Liver (tissue), 9 donors: ENCODE data around the gene AOAH. TPM values are rescaled to one million over a fixed set of nuclear protein-coding genes. Genes with fewer than 3 reads are reported as not detected.

Experiments used
- DNase-seq: peaks from one replicate; pipeline ENCODE4 v3.0.0-alpha.2; 2017; ENCODE audit warnings: low spot score
- H3K27ac ChIP-seq, 2 donors: one replicate each; pipeline ENCODE4 v1.7.0; 2013; ENCODE audit warnings: inconsistent platforms in 2 of 2, low read length in 2 of 2, control low read depth in 1 of 2, low read depth in 1 of 2, mild to moderate bottlenecking in 1 of 2
- H3K27me3 ChIP-seq, 4 donors: one replicate each; pipeline versions ENCODE4 v1.6.1 to v1.7.0; 2013; ENCODE audit warnings: low read length in 3 of 4, inconsistent platforms in 1 of 4, mild to moderate bottlenecking in 1 of 4, moderate library complexity in 1 of 4; ENCODE audit not compliant: control insufficient read depth in 4 of 4, insufficient read depth in 4 of 4
- H3K36me3 ChIP-seq, 4 donors: one replicate each; pipeline versions ENCODE4 v1.6.1 to v1.7.0; 2013; ENCODE audit warnings: low read length in 3 of 4, mild to moderate bottlenecking in 3 of 4, low read depth in 1 of 4, moderate library complexity in 1 of 4; ENCODE audit not compliant: control insufficient read depth in 4 of 4, insufficient read depth in 3 of 4
- H3K4me1 ChIP-seq, 4 donors: one replicate each; pipeline versions ENCODE4 v1.6.1 to v1.7.0; 2013; ENCODE audit warnings: low read length in 3 of 4, mild to moderate bottlenecking in 3 of 4, moderate library complexity in 1 of 4; ENCODE audit not compliant: control insufficient read depth in 4 of 4, insufficient read depth in 4 of 4
- H3K4me3 ChIP-seq, 3 donors: one replicate each; pipeline versions ENCODE4 v1.6.1 to v1.7.0; 2013; ENCODE audit warnings: low read length in 3 of 3, control low read depth in 1 of 3, low read depth in 1 of 3, mild to moderate bottlenecking in 1 of 3
- H3K9ac ChIP-seq, 2 donors: one replicate each; pipeline ENCODE4 v1.7.0; 2013; ENCODE audit warnings: low read length in 2 of 2, mild to moderate bottlenecking in 2 of 2, moderate library complexity in 2 of 2, control low read depth in 1 of 2, low read depth in 1 of 2
- H3K9me3 ChIP-seq, 4 donors: one replicate each; pipeline versions ENCODE4 v1.6.1 to v1.7.0; 2013; ENCODE audit warnings: low read length in 3 of 4; ENCODE audit not compliant: control insufficient read depth in 4 of 4
- ATF3 ChIP-seq: IDR thresholded peaks from 2 replicates; pipeline ENCODE4 v1.6.1; 2016; ENCODE audit warnings: antibody characterized with exemption
- EGR1 ChIP-seq, 2 donors: IDR thresholded peaks; 2 replicates each; pipeline ENCODE4 v1.6.1; 2016 to 2018; ENCODE audit warnings: antibody characterized with exemption in 2 of 2, low read depth in 2 of 2
- FOXA1 ChIP-seq: IDR thresholded peaks from 2 replicates; pipeline ENCODE4 v1.6.1; 2016; ENCODE audit warnings: antibody characterized with exemption
- FOXA2 ChIP-seq: IDR thresholded peaks from 2 replicates; pipeline ENCODE4 v1.6.1; 2016; ENCODE audit warnings: antibody characterized with exemption
- GABPA ChIP-seq, 2 donors: IDR thresholded peaks in 1 of 2; conservative IDR thresholded peaks in 1 of 2; 2 replicates each; pipeline ENCODE4 v1.6.1; 2016; ENCODE audit warnings: antibody characterized with exemption in 2 of 2, mild to moderate bottlenecking in 1 of 2, moderate library complexity in 1 of 2
- HNF4A ChIP-seq, 2 donors: conservative IDR thresholded peaks; 2 replicates each; pipeline ENCODE4 v1.6.1; 2016; ENCODE audit warnings: antibody characterized with exemption in 2 of 2, mild to moderate bottlenecking in 2 of 2
- HNF4G ChIP-seq: IDR thresholded peaks from 2 replicates; pipeline ENCODE4 v1.6.1; 2016; ENCODE audit warnings: antibody characterized with exemption
- JUND ChIP-seq, 2 donors: IDR thresholded peaks; 2 replicates each; pipeline ENCODE4 v1.6.1; 2016; ENCODE audit warnings: antibody characterized with exemption in 2 of 2
- MAX ChIP-seq: IDR thresholded peaks from 2 replicates; pipeline ENCODE4 v1.6.1; 2016; ENCODE audit warnings: antibody characterized with exemption
- NR2F2 ChIP-seq: IDR thresholded peaks from 2 replicates; pipeline ENCODE4 v1.6.1; 2016; ENCODE audit warnings: antibody characterized with exemption
- RAD21 ChIP-seq, 2 donors: IDR thresholded peaks; 2 replicates each; pipeline ENCODE4 v1.6.1; 2016; ENCODE audit warnings: antibody characterized with exemption in 2 of 2, mild to moderate bottlenecking in 2 of 2
- RXRA ChIP-seq, 2 donors: IDR thresholded peaks; 2 replicates each; pipeline ENCODE4 v1.6.1; 2017 to 2018; ENCODE audit warnings: antibody characterized with exemption in 2 of 2, mild to moderate bottlenecking in 1 of 2
- SP1 ChIP-seq: IDR thresholded peaks from 2 replicates; pipeline ENCODE4 v1.6.1; 2018; ENCODE audit warnings: antibody characterized with exemption, mild to moderate bottlenecking
- TAF1 ChIP-seq: conservative IDR thresholded peaks from 2 replicates; pipeline ENCODE4 v1.6.1; 2016; ENCODE audit warnings: antibody characterized with exemption, mild to moderate bottlenecking
- YY1 ChIP-seq: IDR thresholded peaks from 2 replicates; pipeline ENCODE4 v1.6.1; 2016; ENCODE audit warnings: antibody characterized with exemption, mild to moderate bottlenecking
- ZBTB33 ChIP-seq: IDR thresholded peaks from 2 replicates; pipeline ENCODE4 v1.6.1; 2016; ENCODE audit warnings: antibody characterized with exemption
- WGBS: extraction: QIAGEN DNeasy Blood & Tissue Kit; methylation state at CpG from one replicate; pipeline ENCODE4 v1.1.7; 2013; 5-methylcytosine and 5-hydroxymethylcytosine counted together
- polyA plus RNA-seq, 2 donors: library from polyadenylated mRNA; stranded (reverse) in 1 of 2; unstranded in 1 of 2; fragments of 200-250 nt in 1 of 2; fragments of >200 nt in 1 of 2; fragmentation: Nextera tagmentation in 1 of 2; extraction: Ambion mirVana in 1 of 2; gene quantifications; one replicate each; pipeline versions ENCODE4 v1.2.1 to v1.2.3, GENCODE V29; 2013 to 2015
- total RNA-seq, 2 donors: library from RNA; depleted of rRNA; stranded (reverse); fragments of >200 nt; gene quantifications; one replicate each; pipeline ENCODE4 v1.2.3, GENCODE V29; 2014
- TF ChIP-seq, protein P1 (sequence below): IDR thresholded peaks from 2 replicates; pipeline ENCODE4 v1.6.1; 2016; ENCODE audit warnings: antibody characterized with exemption, mild to moderate bottlenecking
- TF ChIP-seq, protein P2 (sequence below): fragments of 150-350 bp; IDR thresholded peaks from 2 replicates; pipeline ENCODE4 v1.5.1; 2017; ENCODE audit warnings: improper control_type of control experiment, low read depth, low read length; ENCODE audit not compliant: missing input control
- donor health status: healthy.
- donor health status: healthy.
- donor health status: healthy.
- donor health status: healthy.
- donor health status: healthy.

The AOAH gene
- total and polyA plus RNA-seq, 4 donors = 2.4 to 26.7 (median 5.8) TPM

- Histone ChIP-seq H3K27me3 (no peaks in the 10 kb centered on the region), H3K9ac (no peak overlapping the region), H3K27ac (no peak overlapping the region), H3K9me3 (peaks cover 0 to 3% (median 0%) of the 10 kb centered on the region in 4 donors), H3K4me1 (peaks cover 0 to 3% (median 0%) of the 10 kb centered on the region in 4 donors), H3K36me3 (no peaks in the 10 kb centered on the region), H3K4me3 (no peak overlapping the region)
- no peak for DNase-seq
- WGBS = 82% methylated on average over 1 of the region's 1 CpG
- TF ChIP-seq HNF4G (no peak), GABPA (IDR thresholded peaks at IDR 0.05 in 1 of 2, conservative IDR thresholded peaks at IDR 0.05 in 1 of 2) (no peak), ATF3 (no peak), YY1 (no peak), FOXA2 (no peak), JUND (IDR thresholded peaks at IDR 0.05) (no peak), RXRA (IDR thresholded peaks at IDR 0.05) (no peak), TAF1 (no peak), FOXA1 (no peak), ZBTB33 (no peak), MAX (no peak), SP1 (no peak), HNF4A (conservative IDR thresholded peaks at IDR 0.05) (no peak), EGR1 (IDR thresholded peaks at IDR 0.05; ENCODE audit: low read depth in 2 of 2) (no peak), RAD21 (IDR thresholded peaks at IDR 0.05) (no peak), NR2F2 (no peak)
- TF ChIP-seq, protein P1, sequence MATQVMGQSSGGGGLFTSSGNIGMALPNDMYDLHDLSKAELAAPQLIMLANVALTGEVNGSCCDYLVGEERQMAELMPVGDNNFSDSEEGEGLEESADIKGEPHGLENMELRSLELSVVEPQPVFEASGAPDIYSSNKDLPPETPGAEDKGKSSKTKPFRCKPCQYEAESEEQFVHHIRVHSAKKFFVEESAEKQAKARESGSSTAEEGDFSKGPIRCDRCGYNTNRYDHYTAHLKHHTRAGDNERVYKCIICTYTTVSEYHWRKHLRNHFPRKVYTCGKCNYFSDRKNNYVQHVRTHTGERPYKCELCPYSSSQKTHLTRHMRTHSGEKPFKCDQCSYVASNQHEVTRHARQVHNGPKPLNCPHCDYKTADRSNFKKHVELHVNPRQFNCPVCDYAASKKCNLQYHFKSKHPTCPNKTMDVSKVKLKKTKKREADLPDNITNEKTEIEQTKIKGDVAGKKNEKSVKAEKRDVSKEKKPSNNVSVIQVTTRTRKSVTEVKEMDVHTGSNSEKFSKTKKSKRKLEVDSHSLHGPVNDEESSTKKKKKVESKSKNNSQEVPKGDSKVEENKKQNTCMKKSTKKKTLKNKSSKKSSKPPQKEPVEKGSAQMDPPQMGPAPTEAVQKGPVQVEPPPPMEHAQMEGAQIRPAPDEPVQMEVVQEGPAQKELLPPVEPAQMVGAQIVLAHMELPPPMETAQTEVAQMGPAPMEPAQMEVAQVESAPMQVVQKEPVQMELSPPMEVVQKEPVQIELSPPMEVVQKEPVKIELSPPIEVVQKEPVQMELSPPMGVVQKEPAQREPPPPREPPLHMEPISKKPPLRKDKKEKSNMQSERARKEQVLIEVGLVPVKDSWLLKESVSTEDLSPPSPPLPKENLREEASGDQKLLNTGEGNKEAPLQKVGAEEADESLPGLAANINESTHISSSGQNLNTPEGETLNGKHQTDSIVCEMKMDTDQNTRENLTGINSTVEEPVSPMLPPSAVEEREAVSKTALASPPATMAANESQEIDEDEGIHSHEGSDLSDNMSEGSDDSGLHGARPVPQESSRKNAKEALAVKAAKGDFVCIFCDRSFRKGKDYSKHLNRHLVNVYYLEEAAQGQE = no peak
- TF ChIP-seq, protein P2, sequence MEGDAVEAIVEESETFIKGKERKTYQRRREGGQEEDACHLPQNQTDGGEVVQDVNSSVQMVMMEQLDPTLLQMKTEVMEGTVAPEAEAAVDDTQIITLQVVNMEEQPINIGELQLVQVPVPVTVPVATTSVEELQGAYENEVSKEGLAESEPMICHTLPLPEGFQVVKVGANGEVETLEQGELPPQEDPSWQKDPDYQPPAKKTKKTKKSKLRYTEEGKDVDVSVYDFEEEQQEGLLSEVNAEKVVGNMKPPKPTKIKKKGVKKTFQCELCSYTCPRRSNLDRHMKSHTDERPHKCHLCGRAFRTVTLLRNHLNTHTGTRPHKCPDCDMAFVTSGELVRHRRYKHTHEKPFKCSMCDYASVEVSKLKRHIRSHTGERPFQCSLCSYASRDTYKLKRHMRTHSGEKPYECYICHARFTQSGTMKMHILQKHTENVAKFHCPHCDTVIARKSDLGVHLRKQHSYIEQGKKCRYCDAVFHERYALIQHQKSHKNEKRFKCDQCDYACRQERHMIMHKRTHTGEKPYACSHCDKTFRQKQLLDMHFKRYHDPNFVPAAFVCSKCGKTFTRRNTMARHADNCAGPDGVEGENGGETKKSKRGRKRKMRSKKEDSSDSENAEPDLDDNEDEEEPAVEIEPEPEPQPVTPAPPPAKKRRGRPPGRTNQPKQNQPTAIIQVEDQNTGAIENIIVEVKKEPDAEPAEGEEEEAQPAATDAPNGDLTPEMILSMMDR = no peak
These were observed 13.0 kb downstream of the AOAH start for GRCh38 chr7:36711256-36711655.
